Heart right ventricle (tissue), 16 donors: ENCODE data around the gene CDH11. TPM values are rescaled to one million over a fixed set of nuclear protein-coding genes. Genes with fewer than 3 reads are reported as not detected.

Experiments used
- ATAC-seq, 8 donors: fragments of 200-7000 bp; cut with Tn5 transposase; one replicate each; pipeline ENCODE4 v1.9.1; 2020; ENCODE audit warnings: mild to moderate bottlenecking in 8 of 8, moderate library complexity in 8 of 8, moderate number of reproducible peaks in 1 of 8
- DNase-seq, 2 donors: peaks; one replicate each; pipeline ENCODE4 v3.0.0-alpha.2; 2020
- H3K27ac ChIP-seq, 10 donors: fragments of 200-600 bp; sonication (generic) in 2 of 10; one replicate each; pipeline versions ENCODE4 v1.5.0 to v1.8.0; 2020 to 2022; ENCODE audit warnings: mild to moderate bottlenecking in 3 of 10
- H3K27me3 ChIP-seq, 7 donors: fragments of 200-600 bp; one replicate each; pipeline ENCODE4 v1.8.0; 2021 to 2022; ENCODE audit warnings: mild to moderate bottlenecking in 2 of 7
- H3K36me3 ChIP-seq, 9 donors: fragments of 200-600 bp; sonication (generic) in 1 of 9; one replicate each; pipeline versions ENCODE4 v1.5.0 to v1.8.0; 2020 to 2022; ENCODE audit warnings: mild to moderate bottlenecking in 2 of 9
- H3K4me1 ChIP-seq, 9 donors: fragments of 200-600 bp; sonication (generic) in 1 of 9; one replicate each; pipeline versions ENCODE4 v1.5.0 to v1.8.0; 2020 to 2022; ENCODE audit warnings: mild to moderate bottlenecking in 4 of 9
- H3K4me3 ChIP-seq, 10 donors: fragments of 200-600 bp; sonication (generic) in 2 of 10; one replicate each; pipeline versions ENCODE4 v1.5.0 to v1.8.0; 2020 to 2022; ENCODE audit warnings: mild to moderate bottlenecking in 7 of 10, moderate library complexity in 2 of 10
- H3K9me3 ChIP-seq, 11 donors: fragments of 200-600 bp in 10 of 11; sonication (generic) in 2 of 11; one replicate each; pipeline versions ENCODE4 v1.5.0 to v1.8.0; 2013 to 2022; ENCODE audit warnings: mild to moderate bottlenecking in 2 of 11, control low read depth in 1 of 11, moderate library complexity in 1 of 11
- CTCF ChIP-seq, 9 donors: fragments of 200-600 bp; sonication (generic) in 2 of 9; IDR thresholded peaks; one replicate each; pipeline versions ENCODE4 v1.5.0 to v1.8.0; 2021 to 2022; ENCODE audit warnings: antibody characterized with exemption in 9 of 9, mild to moderate bottlenecking in 5 of 9, moderate library complexity in 1 of 9
- WGBS, 2 donors: extraction: QIAGEN DNeasy Blood & Tissue Kit; methylation state at CpG; one replicate each; pipeline ENCODE4 v1.1.7; 2013; ENCODE audit warnings: inconsistent platforms in 1 of 2; 5-methylcytosine and 5-hydroxymethylcytosine counted together
- intact Hi-C, 10 donors: fragments of 100-400 bp; cut with DNase I; formaldehyde crosslinking; loops; one replicate each; pipeline versions ENCODE4 v1.11.1 to v1.14.2; 2022
- long read RNA-seq, 3 donors: library from polyadenylated mRNA; unstranded; transcript quantifications; one replicate each; pipeline ENCODE4 v2.0.0, GENCODE V29; 2020 to 2021
- polyA plus RNA-seq, 2 donors: library from polyadenylated mRNA; stranded (reverse); fragments of 200-250 nt; gene quantifications; one replicate each; pipeline ENCODE4 v1.2.3, GENCODE V29; 2013
- total RNA-seq, 10 donors: library from RNA; stranded (reverse); fragmentation: NEBNext Ultra II Directional in 3 of 10; extraction: Animal tissue kit (Norgen Biotek cat#: 25700) in 3 of 10; gene quantifications; one replicate each; pipeline versions ENCODE4 v1.2.1 to v1.2.4, GENCODE V29; 2021 to 2023
- donor health status: Arrhythmogenic right ventricular cardiomyopathy.
- donor health status: ischemic (EF 13 %, LVEDD 7.1; RV severe dilation, severe dysfunction).
- donor health status: healthy with polysubstance abuse.
- donor health status: DM: no; HTN: yes; CAD: no.
- donor health status: DM: no; HTN: no; CAD: no.
- donor health status: ischemic (EF 25% LVEDD 6.9; RV normal size, moderate dysfunction).
- donor health status: ischemic (EF 25% LVEDD 5.7; RV mildly dilated, moderate dysfunction).
- donor health status: healthy.
- donor health status: DM: yes; HTN: yes; CAD: no.
- donor health status: Ischemic cardiomyopathy.
- donor health status: ischemic (EF 35%, LVEDD 5.7; RV mildly dilated, moderate dysfunction).
- donor health status: nonischemic (EF 11% LVEDD 7.7; RV severe dilation, severe dysfunction).
- donor health status: DM: yes; HTN: yes; CAD: no.
- donor health status: PGD.
- donor health status: ischemic (EF 29% LVEDD 5.4; RV normal size, mild dysfunction).
- donor health status: nonischemic (EF 23%, LVEDD 6.1; RV moderate dilation, normal function).

Gene CDH11, protein sequence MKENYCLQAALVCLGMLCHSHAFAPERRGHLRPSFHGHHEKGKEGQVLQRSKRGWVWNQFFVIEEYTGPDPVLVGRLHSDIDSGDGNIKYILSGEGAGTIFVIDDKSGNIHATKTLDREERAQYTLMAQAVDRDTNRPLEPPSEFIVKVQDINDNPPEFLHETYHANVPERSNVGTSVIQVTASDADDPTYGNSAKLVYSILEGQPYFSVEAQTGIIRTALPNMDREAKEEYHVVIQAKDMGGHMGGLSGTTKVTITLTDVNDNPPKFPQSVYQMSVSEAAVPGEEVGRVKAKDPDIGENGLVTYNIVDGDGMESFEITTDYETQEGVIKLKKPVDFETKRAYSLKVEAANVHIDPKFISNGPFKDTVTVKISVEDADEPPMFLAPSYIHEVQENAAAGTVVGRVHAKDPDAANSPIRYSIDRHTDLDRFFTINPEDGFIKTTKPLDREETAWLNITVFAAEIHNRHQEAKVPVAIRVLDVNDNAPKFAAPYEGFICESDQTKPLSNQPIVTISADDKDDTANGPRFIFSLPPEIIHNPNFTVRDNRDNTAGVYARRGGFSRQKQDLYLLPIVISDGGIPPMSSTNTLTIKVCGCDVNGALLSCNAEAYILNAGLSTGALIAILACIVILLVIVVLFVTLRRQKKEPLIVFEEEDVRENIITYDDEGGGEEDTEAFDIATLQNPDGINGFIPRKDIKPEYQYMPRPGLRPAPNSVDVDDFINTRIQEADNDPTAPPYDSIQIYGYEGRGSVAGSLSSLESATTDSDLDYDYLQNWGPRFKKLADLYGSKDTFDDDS
- total RNA-seq (10 to 100 TPM in 5 of 10 donors, 1 to 10 TPM in 5; 4.0 to 29.6 (median 8.5) TPM), polyA plus RNA-seq (1 to 10 TPM; 1.7 to 3.2 TPM)
- long read RNA-seq, donor 1, full-length matches to known transcripts, result 2 of 2 reads
- long read RNA-seq, donor 1, partial matches to known transcripts, result 0 of 2 reads
- long read RNA-seq, donor 1, other reads (novel, unspliced or antisense), result 0 of 2 reads
- long read RNA-seq, donor 2, full-length matches to known transcripts, result 2 of 2 reads
- long read RNA-seq, donor 2, partial matches to known transcripts, result 0 of 2 reads
- long read RNA-seq, donor 2, other reads (novel, unspliced or antisense), result 0 of 2 reads
- long read RNA-seq, donor 3, full-length matches to known transcripts, result 3 of 10 reads
- long read RNA-seq, donor 3, partial matches to known transcripts, result 3 of 10 reads
- long read RNA-seq, donor 3, other reads (novel, unspliced or antisense), result 4 of 10 reads

GRCh38 chr16:65121870-65122723, at the start of gene CDH11:
Gene CDH11, minus strand, starts transcription at chr16:65122063. Its CDS starts 117,194 bp downstream, at chr16:65004869.
- Histone ChIP-seq H3K36me3 (no peaks in the 10 kb centered on the region), H3K4me3 (peak within 1 kb of the TSS; percentile 45 to 72 (median 64)), H3K4me1 (peaks cover 0 to 35% (median 15%) of the 10 kb centered on the region in 9 donors), H3K27ac (peak within 1 kb of the TSS; percentile 63 to 89 (median 80)), H3K9me3 (no peaks in the 10 kb centered on the region), H3K27me3 (peaks cover 0 to 59% (median 30%) of the 10 kb centered on the region in 7 donors)
- TF ChIP-seq CTCF (IDR thresholded peaks at IDR 0.05), result peak in 7 of 9 donors; percentile 13 to 47 (median 44)
- WGBS, 2 donors, result 1% methylated on average over 48 to 68 of the region's 69 CpGs
- DNase-seq (peak; percentile 53 to 72), ATAC-seq (peak; percentile 48 to 71 (median 54))
- intact Hi-C loops, result loop anchor here in 5 of 10 donors (5.0 to 10.0 kb wide), 6 partner anchors 55 to 1150 kb away; no protein-coding TSS in a partner anchor

- ATAC-seq, result no peak
- H3K36me3 ChIP-seq, result no peaks in the 10 kb centered on the region
- H3K27me3 ChIP-seq, result no peaks in the 10 kb centered on the region
- intact Hi-C loops, result no loop called here
- no peaks in the 10 kb centered on the region for H3K4me1 ChIP-seq
- DNase-seq, result no peak
- no peak overlapping the region for H3K27ac ChIP-seq
- H3K9me3 ChIP-seq, result no peaks in the 10 kb centered on the region
- TF ChIP-seq CTCF (IDR thresholded peaks at IDR 0.05), result no peak
- 43 to 50% methylated on average over 3 of the region's 3 CpGs for WGBS, 2 donors
- H3K4me3 ChIP-seq, result no peak overlapping the region
Observed at GRCh38 chr16:65154321-65154720, 32.5 kb upstream of the CDH11 start.

- H3K4me3 ChIP-seq, result no peak overlapping the region
- H3K9me3 ChIP-seq, result no peaks in the 10 kb centered on the region
- H3K36me3 ChIP-seq, result no peaks in the 10 kb centered on the region
- intact Hi-C loops, result no loop called here
- DNase-seq, result no peak
- no peak overlapping the region for H3K27ac ChIP-seq
- WGBS, 2 donors, result 78 to 83% methylated on average over 1 of the region's 1 CpG
- no peaks in the 10 kb centered on the region for H3K27me3 ChIP-seq
- no peaks in the 10 kb centered on the region for H3K4me1 ChIP-seq
- no peak for ATAC-seq
- no peak for TF ChIP-seq CTCF (IDR thresholded peaks at IDR 0.05)
Observed at GRCh38 chr16:65153365-65154105, 31.7 kb upstream of the CDH11 start.
